Lung (tissue), 12 donors: ENCODE measurements around the gene CD47. TPM values are rescaled to one million over a fixed set of nuclear protein-coding genes. Genes with fewer than 3 reads are reported as not detected.

Experiments
- ATAC-seq: fragments of 200-7000 bp; cut with Tn5 transposase; one replicate; pipeline ENCODE4 v1.9.1; 2020; ENCODE audit warnings: moderate number of reproducible peaks; ENCODE audit not compliant: insufficient read depth, low FRiP score
- DNase-seq, 3 donors: peaks; one replicate each; pipeline ENCODE4 v3.0.0-alpha.2; 2013 to 2017
- H3K27ac ChIP-seq, 2 donors: one replicate each; pipeline ENCODE4 v1.5.1; 2013; ENCODE audit warnings: mild to moderate bottlenecking in 2 of 2, moderate library complexity in 2 of 2, control low read depth in 1 of 2, inconsistent platforms in 1 of 2, low read depth in 1 of 2, low read length in 1 of 2
- H3K27me3 ChIP-seq, 3 donors: one replicate each; pipeline ENCODE4 v1.5.1; 2013; ENCODE audit warnings: low read length in 2 of 3; ENCODE audit not compliant: control insufficient read depth in 3 of 3, insufficient read depth in 3 of 3
- H3K36me3 ChIP-seq, 4 donors: one replicate each; pipeline ENCODE4 v1.5.1; 2013; ENCODE audit warnings: low read length in 4 of 4, mild to moderate bottlenecking in 1 of 4, moderate library complexity in 1 of 4; ENCODE audit not compliant: control insufficient read depth in 4 of 4, insufficient read depth in 4 of 4
- H3K4me1 ChIP-seq, 5 donors: one replicate each; pipeline ENCODE4 v1.5.1; 2013; ENCODE audit warnings: low read length in 5 of 5, mild to moderate bottlenecking in 2 of 5, moderate library complexity in 1 of 5; ENCODE audit not compliant: control insufficient read depth in 5 of 5, insufficient read depth in 5 of 5
- H3K4me3 ChIP-seq: one replicate; pipeline ENCODE4 v1.5.1; 2013; ENCODE audit warnings: mild to moderate bottlenecking, control low read depth, moderate library complexity
- H3K9ac ChIP-seq, 2 donors: one replicate each; pipeline ENCODE4 v1.5.1; 2013; ENCODE audit warnings: low read length in 2 of 2, control low read depth in 1 of 2; ENCODE audit not compliant: insufficient read depth in 1 of 2
- H3K9me3 ChIP-seq, 4 donors: one replicate each; pipeline ENCODE4 v1.5.1; 2013; ENCODE audit warnings: low read length in 3 of 4, mild to moderate bottlenecking in 1 of 4, moderate library complexity in 1 of 4; ENCODE audit not compliant: control insufficient read depth in 4 of 4, insufficient read depth in 3 of 4
- CTCF ChIP-seq: IDR thresholded peaks from 2 replicates; pipeline ENCODE4 v1.5.1; 2012; ENCODE audit warnings: mild to moderate bottlenecking; ENCODE audit errors: control extremely low read depth, extremely low read depth
- WGBS, 2 donors: extraction: QIAGEN DNeasy Blood & Tissue Kit; methylation state at CpG; one replicate each; pipeline ENCODE4 v1.1.7; 2013; 5-methylcytosine and 5-hydroxymethylcytosine counted together
- polyA plus RNA-seq, 2 donors: library from polyadenylated mRNA; stranded (reverse); fragments of 200-250 nt; gene quantifications; one replicate each; pipeline ENCODE4 v1.2.1, GENCODE V29; 2013
- total RNA-seq, 2 donors: library from RNA; depleted of rRNA in 1 of 2; stranded (reverse); fragments of >200 nt in 1 of 2; gene quantifications; one replicate each; pipeline ENCODE4 v1.2.1, GENCODE V29; 2014 to 2021
- donor health status: control.
- donor health status: control.
- donor health status: Bipolar disorder and iron deficiency.
- donor health status: healthy.
- donor health status: DM: yes; HTN: yes; CAD: no.

Gene CD47
- total and polyA plus RNA-seq, 4 donors: 115 to 410 (median 133) TPM

GRCh38 chr3:107994956-107995715 is 95.7 kb downstream of the CD47 start:
- Histone ChIP-seq H3K4me3 (no peak overlapping the region), H3K36me3 (no peaks in the 10 kb centered on the region), H3K4me1 (peaks cover 0 to 15% (median 8%) of the 10 kb centered on the region in 5 donors), H3K27me3 (no peaks in the 10 kb centered on the region), H3K9me3 (no peaks in the 10 kb centered on the region), H3K27ac (no peak overlapping the region), H3K9ac (no peak overlapping the region)
- WGBS, 2 donors: 80 to 82% methylated on average over 4 of the region's 4 CpGs
- DNase-seq (no peak), ATAC-seq (no peak)
- no peak for TF ChIP-seq CTCF

GRCh38 chr3:107994181-107994580 is 96.7 kb downstream of the CD47 start:
- Histone ChIP-seq H3K27ac (no peak overlapping the region), H3K4me3 (no peak overlapping the region), H3K9me3 (no peaks in the 10 kb centered on the region), H3K27me3 (no peaks in the 10 kb centered on the region), H3K4me1 (peaks cover 0 to 25% (median 11%) of the 10 kb centered on the region in 5 donors), H3K36me3 (no peaks in the 10 kb centered on the region), H3K9ac (no peak overlapping the region)
- no peak for TF ChIP-seq CTCF
- ATAC-seq (no peak), DNase-seq (no peak)
- WGBS, 2 donors: 96 to 97% methylated on average over 2 of the region's 2 CpGs

- Histone ChIP-seq H3K27ac (no peak overlapping the region), H3K36me3 (no peaks in the 10 kb centered on the region), H3K27me3 (no peaks in the 10 kb centered on the region), H3K4me3 (no peak overlapping the region), H3K4me1 (peaks cover 0 to 29% (median 13%) of the 10 kb centered on the region in 5 donors), H3K9me3 (no peaks in the 10 kb centered on the region), H3K9ac (no peak overlapping the region)
- ATAC-seq (no peak), DNase-seq (no peak)
- 71 to 90% methylated on average over 1 of the region's 1 CpG for WGBS, 2 donors
- no peak for TF ChIP-seq CTCF
These were observed 97.1 kb downstream of the CD47 start for GRCh38 chr3:107993771-107994170.

Other genes with a start within 250 kb of the CD47 start
- 100 to 1,000 TPM; 175 to 205 TPM for gene IFT57, start 131.4 kb upstream of the CD47 start, total RNA-seq
- 10 to 100 TPM; 66.1 to 83.2 TPM for gene IFT57, start 131.4 kb upstream of the CD47 start, polyA plus RNA-seq
- gene HHLA2, start 205.5 kb upstream of the CD47 start, total RNA-seq: 10 to 100 TPM in 1 of 2 donors, 1 to 10 TPM in 1; 4.8 to 20.2 TPM
- 1 to 10 TPM; 1.8 to 2.2 TPM for gene HHLA2, start 205.5 kb upstream of the CD47 start, polyA plus RNA-seq